ENCODE data around the gene SOWAHA. TPM values are rescaled to one million over a fixed set of nuclear protein-coding genes. Genes with fewer than 3 reads are reported as not detected.

The SOWAHA gene
- polyA plus RNA-seq, 2 of the 4 experiments (the other 2 are of a cell fraction) = 0.06 to 0.10 TPM

DNA sequence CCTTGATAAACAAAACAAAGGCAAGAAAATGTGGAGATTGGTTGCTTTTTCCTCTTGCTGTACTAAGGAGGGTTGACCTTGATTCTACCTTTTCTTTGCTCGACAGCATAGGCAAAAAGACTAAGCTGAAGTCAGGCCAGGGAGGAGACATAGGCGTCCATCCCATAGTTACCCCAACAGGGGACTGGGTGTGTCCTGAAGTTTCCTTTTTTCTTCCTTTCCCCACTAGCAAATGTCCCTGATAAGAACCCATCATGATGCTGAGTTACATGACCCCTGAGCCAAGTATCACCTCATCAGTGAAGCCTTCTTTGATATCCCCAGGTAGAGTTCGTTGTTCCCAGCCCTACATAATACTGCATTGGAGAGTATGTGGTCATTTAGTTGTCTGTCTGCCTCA, 27.2 kb downstream of the SOWAHA start:
- FAIRE-seq (no peak), DNase-seq (ENCODE audit: low read depth in 1 of 2, low spot score in 1 of 2) (no peak), ATAC-seq (no peak)
- ChIA-PET CTCF (interaction anchor here (2.8 to 2.9 kb wide), 2 partner anchors 10 to 20 kb away, joined by 14 read pairs; partner anchors contain the start of gene SHROOM1), POLR2A (no interaction called here)
- Histone ChIP-seq H3K4me2 (no peak overlapping the region), H3K9me3 (no peaks in the 10 kb centered on the region), H3K4me3 (no peak overlapping the region), H3K27ac (no peak overlapping the region; a peak in 1 of 6 replicates), H3K4me1 (peaks cover 4% of the 10 kb centered on the region; the same call in 1 of the 3 replicates)
- 72% methylated on average over 3 of the region's 3 CpGs for WGBS (ENCODE audit: missing lambda C conversion rate)
- no peak for TF ChIP-seq CBX8 (IDR thresholded peaks at IDR 0.05)
- TF ChIP-seq RARB (CRISPR knock-in tag; IDR thresholded peaks at IDR 0.05) = no peak
- no peak for TF ChIP-seq RFX5 (IDR thresholded peaks at IDR 0.05)
- TF ChIP-seq EP300 (IDR thresholded peaks at IDR 0.05) = no peak
- TF ChIP-seq KDM5A (IDR thresholded peaks at IDR 0.05) = no peak
- TF ChIP-seq TFCP2L1 (CRISPR knock-in tag; IDR thresholded peaks at IDR 0.05) = no peak
- TF ChIP-seq RAD21 (conservative IDR thresholded peaks at IDR 0.05 in 1 of 2, IDR thresholded peaks at IDR 0.05 in 1 of 2) = no peak
- TF ChIP-seq, protein P1, sequence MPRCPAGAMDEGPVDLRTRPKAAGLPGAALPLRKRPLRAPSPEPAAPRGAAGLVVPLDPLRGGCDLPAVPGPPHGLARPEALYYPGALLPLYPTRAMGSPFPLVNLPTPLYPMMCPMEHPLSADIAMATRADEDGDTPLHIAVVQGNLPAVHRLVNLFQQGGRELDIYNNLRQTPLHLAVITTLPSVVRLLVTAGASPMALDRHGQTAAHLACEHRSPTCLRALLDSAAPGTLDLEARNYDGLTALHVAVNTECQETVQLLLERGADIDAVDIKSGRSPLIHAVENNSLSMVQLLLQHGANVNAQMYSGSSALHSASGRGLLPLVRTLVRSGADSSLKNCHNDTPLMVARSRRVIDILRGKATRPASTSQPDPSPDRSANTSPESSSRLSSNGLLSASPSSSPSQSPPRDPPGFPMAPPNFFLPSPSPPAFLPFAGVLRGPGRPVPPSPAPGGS (IDR thresholded peaks at IDR 0.05) = no peak
- no peak for TF ChIP-seq HMGXB4 (CRISPR knock-in tag; IDR thresholded peaks at IDR 0.05; ENCODE audit: borderline replicate concordance)
- no peak for TF ChIP-seq KDM1A (IDR thresholded peaks at IDR 0.05; ENCODE audit: low read depth)

GRCh38 chr5:132840896-132841295, 27.8 kb downstream of the SOWAHA start:
- TF ChIP-seq CHD2 (IDR thresholded peaks at IDR 0.05; ENCODE audit: low read length, partially characterized antibody) (no peak), ELK1 (IDR thresholded peaks at IDR 0.05; ENCODE audit: low read depth, low read length) (no peak), FOSB (CRISPR knock-in tag; IDR thresholded peaks at IDR 0.05) (no peak), POLR2AphosphoS2 (conservative IDR thresholded peaks at IDR 0.05; ENCODE audit: low read length) (no peak)
- TF ChIP-seq, protein P1 (IDR thresholded peaks at IDR 0.05) = no peak
- FAIRE-seq = no peak
- Histone ChIP-seq H3K4me1 (peaks cover 4% of the 10 kb centered on the region; the same call in 1 of the 3 replicates), H3K4me2 (no peak overlapping the region), H3K9me3 (no peaks in the 10 kb centered on the region), H3K4me3 (no peak overlapping the region), H3K27ac (no peak overlapping the region)
- ChIA-PET CTCF (interaction anchor here (0.6 kb wide), 1 partner anchor 19 kb away, joined by 4 read pairs; no protein-coding TSS in a partner anchor), POLR2A (no interaction called here)
- DNase-seq (ENCODE audit: low read depth in 1 of 2, low spot score in 1 of 2) = no peak
- ATAC-seq = no peak
- 79% methylated on average over 1 of the region's 1 CpG for WGBS (ENCODE audit: missing lambda C conversion rate)

- Histone ChIP-seq H3K9me3 (no peaks in the 10 kb centered on the region), H3K4me2 (no peak overlapping the region), H3K4me1 (peaks cover 4% of the 10 kb centered on the region; the same call in 1 of the 3 replicates), H3K4me3 (no peak overlapping the region), H3K27ac (no peak overlapping the region)
- DNase-seq (ENCODE audit: low read depth in 1 of 2, low spot score in 1 of 2) = no peak
- TF ChIP-seq E2F6 (IDR thresholded peaks at IDR 0.05; ENCODE audit: borderline replicate concordance, low read depth) (no peak), HEYL (CRISPR knock-in tag; IDR thresholded peaks at IDR 0.05) (no peak), EHF (CRISPR knock-in tag; IDR thresholded peaks at IDR 0.05) (no peak), NFE2L2 (conservative IDR thresholded peaks at IDR 0.05; ENCODE audit: low read length) (no peak), FOSL2 (IDR thresholded peaks at IDR 0.05) (no peak), FOSL2 (CRISPR knock-in tag; IDR thresholded peaks at IDR 0.05) (no peak)
- no peak for FAIRE-seq
- ChIA-PET CTCF (interaction anchor here (0.6 kb wide), 1 partner anchor 18 kb away, joined by 4 read pairs; no protein-coding TSS in a partner anchor), POLR2A (no interaction called here)
- 82% methylated on average over 4 of the region's 4 CpGs for WGBS (ENCODE audit: missing lambda C conversion rate)
- ATAC-seq = no peak
Measured at GRCh38 chr5:132841305-132841704, 28.2 kb downstream of the SOWAHA start.
